GM19035 (cell line): ENCODE results near the gene PAQR6.
A peak's percentile ranks its signal among the peaks of the same experiment; 100 is the strongest.

Experiments
- ATAC-seq: cut with Tn5 transposase; IDR thresholded peaks from one replicate; pipeline ENCODE4 v1.9.1; 2021; ENCODE audit not compliant: unreplicated experiment

The PAQR6 gene, protein sequence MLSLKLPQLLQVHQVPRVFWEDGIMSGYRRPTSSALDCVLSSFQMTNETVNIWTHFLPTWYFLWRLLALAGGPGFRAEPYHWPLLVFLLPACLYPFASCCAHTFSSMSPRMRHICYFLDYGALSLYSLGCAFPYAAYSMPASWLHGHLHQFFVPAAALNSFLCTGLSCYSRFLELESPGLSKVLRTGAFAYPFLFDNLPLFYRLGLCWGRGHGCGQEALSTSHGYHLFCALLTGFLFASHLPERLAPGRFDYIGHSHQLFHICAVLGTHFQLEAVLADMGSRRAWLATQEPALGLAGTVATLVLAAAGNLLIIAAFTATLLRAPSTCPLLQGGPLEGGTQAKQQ

DNA sequence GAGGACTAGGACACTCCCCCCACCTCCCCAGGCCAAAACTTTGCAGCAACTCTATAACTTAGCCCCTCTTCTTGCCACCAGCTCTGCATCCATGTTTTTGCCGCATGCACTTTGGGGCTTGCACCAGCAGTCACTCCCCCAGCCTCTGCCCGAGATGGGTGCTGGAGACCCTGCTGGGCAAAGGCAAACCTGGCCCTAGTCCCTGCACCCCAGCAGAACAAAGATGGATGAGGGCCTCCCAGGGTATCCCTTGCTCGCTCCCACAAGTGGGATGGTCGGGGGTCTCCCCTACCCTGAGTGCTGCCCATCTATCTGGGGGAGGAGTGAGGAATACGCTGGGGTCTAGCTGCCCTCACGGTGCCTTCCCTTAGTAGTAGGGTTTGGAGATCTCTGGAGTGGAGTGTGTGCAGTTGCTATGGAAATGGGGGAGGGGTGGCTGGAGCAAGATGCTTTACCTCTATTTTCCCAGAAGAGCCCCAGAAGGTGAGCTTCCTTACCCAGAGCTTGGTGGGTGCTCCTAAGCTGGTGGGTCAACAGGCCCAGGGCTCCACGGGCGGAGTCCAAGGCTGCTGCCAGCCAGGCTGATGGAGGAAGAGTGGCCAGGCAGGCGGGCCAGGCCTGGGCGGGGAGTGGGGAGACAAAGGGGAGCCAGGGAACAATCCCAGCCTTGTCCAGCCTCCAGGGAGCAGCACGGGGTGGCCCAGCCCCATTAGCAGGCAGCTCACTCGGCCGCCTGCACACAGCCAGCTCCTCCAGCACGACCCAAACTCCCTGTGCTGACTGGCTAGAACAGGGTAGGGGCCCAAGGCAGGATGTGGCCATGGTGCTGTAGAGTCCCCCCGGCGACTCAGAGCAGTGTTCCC lies at the start of gene PAQR6:
PAQR6 (minus strand) TSS at position 597 of the 863 bp plus-strand sequence. CDS start 1,325 bp downstream, outside the sequence.
- no peak for ATAC-seq

DNA sequence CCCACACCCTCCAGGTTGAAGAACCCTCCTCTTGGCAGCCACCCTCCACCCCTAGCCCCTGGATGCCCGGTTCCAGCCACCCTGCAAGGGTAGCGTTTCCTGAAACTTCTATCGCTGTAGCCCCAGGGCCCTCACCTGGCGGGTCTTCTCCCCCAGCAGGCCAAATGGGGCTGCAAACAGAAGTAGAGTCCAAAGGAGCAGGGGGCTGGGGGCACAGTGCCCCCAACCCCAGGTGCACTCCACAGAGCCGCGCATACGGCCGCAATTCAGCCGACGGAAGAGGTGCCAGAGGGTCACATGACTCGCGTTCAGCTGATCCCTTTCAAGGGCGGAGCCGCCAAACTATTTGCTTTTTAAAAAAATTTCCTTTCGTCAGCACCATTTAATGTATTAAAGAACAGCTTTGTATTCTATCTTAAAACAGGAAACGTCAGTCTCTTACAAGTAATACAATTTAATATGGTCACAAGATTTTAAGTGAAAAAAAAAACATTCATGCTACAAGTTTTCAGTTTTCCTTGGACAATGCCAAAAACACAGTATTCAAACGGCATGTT lies 47.6 kb upstream of the PAQR6 start, which contains the start of gene GLMP:
GLMP (minus strand) TSS at position 289 of the 557 bp plus-strand sequence; CDS start at position 255, 34 bp downstream.
- peak; percentile 64 for ATAC-seq

DNA sequence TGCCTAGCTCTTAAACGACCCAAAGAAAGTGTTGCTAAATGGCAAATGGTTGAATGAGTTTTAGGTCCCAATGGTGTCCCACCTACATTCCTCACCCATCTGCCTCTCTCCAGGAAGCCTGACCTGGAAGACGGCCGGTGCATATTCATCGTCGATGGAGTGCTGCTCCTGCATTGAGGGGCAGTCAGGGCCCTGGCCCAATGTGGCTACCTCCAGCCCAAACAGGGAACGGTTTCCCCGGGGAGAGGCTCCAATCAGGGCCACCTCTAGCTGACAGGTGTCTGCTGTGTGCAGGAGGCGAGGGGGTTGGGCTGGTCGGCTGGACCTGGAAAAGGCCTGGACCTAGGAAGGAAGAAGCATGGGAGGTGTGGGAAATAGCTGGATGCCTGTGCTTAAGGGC lies 46.0 kb upstream of the PAQR6 start:
- ATAC-seq = no peak

DNA sequence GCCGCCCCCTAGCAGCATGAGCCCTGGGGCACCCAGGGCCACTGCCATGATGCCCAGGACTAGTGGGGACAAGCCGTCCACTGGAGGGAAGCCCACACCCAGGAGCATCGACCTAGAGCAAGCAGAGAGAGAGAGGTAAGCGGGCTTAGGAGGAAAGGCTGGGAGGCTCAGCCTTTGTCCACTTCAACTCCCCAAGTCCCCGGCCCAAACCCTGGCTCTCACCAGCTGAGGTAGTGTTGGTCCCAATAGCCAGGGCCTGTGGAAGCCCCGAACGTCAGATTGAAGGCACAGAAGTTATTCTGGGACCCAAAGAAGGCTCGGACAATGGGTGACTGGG lies 45.2 kb upstream of the PAQR6 start:
- no peak for ATAC-seq

DNA sequence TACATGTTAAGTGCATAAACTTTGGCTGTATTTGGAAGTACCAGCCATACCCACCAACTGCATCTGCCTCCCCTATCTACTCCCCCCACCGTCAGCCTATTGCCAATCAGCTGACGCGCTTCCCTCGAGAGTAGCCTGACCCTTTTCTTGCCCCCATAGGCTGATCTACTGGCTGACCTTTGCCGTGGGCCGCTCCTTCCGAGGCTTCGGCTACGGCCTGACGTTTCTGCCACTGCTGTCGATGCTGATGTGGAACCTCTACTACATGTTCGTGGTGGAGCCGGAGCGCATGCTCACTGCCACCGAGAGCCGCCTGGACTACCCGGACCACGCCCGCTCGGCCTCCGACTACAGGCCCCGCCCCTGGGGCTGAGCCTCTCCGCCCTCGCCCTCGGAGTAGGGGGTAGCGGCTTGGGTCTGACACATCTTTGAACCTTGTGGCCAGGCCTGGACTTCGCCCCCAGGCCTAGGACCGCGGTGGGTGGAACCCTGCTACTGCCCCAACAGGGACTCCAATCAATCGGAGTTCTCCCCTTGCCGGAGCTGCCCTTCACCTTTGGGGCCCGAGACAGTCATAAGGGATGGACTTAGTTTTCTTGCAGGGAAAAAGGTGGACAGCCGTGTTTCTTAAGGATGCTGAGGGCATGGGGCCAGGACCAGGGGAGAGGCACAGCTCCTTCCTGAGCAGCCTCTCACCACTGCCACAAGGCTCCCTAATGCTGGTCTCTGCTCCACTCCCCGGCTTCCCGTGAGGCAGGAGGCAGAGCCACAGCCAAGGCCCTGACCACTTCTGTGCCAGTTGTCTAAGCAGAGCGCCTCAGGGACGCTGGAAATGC lies 43.6 kb upstream of the PAQR6 start:
- ATAC-seq = no peak

DNA sequence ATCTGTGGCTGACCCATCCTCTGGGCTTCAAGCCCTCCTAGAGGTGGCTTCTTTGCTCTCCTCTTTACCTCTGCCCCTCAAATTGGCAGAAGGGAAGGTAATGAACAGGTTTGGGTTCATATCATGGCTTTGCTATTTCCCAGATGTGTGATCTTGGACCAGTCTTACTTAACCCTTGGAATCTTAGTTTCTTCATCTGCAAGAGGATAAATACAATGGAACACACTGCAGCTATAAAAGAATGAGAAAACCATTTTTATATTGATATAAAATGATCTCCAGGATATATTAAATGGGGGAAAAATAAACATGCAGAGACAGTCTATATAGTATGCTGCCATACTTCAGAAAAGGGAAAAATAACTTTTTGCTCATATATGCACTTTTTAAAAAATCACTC lies 42.0 kb upstream of the PAQR6 start:
- no peak for ATAC-seq

DNA sequence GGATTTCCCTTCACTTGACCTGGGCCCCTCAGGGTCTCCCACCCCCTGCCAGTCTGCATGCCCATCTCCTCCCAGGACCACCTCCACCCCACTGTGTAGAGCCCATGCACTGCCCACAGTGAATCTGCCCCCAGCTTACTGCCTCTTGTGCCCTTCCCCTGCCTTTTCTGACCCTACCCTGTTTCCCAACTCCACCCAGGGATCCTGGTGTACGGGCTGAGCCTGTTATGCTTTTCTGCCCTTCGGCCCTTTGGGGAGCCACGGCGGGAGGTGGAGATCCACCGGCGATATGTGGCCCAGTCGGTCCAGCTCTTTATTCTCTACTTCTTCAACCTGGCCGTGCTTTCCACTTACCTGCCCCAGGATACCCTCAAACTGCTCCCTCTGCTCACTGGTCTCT lies 38.2 kb upstream of the PAQR6 start:
- ATAC-seq = no peak

DNA sequence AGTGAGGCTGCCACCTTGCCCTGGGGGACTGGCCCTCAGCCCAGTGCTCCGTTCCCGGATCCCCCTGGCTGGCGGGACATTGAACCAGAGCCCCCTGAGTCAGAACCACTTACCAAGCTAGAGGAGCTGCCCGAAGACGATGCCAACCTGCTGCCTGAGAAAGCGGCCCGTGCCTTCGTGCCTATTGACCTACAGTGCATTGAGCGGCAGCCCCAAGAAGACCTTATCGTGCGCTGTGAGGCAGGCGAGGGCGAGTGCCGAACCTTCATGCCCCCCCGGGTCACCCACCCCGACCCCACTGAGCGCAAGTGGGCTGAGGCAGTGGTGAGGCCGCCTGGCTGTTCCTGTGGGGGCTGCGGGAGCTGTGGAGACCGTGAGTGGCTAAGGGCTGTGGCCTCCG lies 37.6 kb upstream of the PAQR6 start:
- ATAC-seq = no peak

DNA sequence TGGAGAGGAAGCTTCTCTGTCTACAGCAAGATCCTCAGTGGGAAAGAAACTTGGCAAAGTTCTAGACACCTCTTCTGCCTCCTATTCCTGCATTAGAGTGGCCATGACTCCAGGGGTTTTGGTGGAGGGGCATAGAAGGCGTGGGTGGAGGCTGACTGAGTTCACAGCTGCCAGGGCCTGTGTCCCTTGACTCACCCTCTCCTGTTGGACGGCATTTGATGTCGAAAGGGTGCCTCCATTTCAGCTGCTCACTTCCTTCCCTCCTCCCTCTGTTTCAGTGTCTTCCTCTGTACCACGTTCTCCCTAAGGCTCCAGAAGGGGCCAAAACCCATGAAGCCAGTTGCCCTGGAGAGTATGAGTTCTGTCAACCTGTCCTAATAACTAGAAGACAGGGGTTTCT lies 36.9 kb upstream of the PAQR6 start:
- ATAC-seq = no peak

DNA sequence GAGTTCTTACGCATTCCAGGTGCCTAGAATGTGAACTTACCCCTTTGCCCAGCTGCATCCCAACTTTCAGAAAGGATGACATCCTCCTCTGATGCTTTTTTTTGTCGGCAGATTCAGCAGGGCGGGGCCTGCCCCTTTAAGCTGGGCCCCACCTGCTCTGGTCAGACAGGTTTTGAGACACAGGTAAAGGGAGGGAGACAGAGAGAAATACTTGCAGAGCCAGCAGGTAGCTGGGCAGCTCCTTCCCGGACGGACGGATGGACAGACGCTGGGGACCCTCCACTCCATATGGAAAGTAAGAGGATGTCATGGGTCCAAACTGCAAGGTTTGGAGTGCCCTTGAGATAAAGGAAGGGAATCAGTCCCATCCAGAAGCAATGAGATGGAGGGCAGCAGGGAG lies 36.3 kb upstream of the PAQR6 start, which contains the start of gene TMEM79:
TMEM79 (plus strand) TSS at position 214 of the 400 bp plus-strand sequence. CDS start 902 bp downstream, outside the sequence.
- no peak for ATAC-seq

DNA sequence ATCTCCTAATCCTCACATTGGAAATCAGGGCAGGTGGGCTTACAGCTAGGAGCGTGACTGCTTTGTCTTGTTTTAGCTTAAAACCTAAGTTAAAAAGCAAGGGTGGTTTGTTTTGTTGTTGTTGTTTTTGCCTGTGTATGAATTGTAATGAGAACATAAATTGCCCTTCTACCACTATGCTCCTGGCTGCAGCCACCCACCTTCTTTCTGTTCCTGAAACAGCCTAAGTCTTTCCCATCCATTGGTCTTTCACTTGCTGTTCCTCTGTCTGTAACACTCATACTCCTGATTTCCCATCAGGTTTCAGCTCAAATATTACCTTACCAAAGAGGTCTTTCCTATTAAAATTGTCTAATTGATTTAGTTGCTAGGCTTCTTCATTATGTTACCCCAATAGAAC lies 35.7 kb upstream of the PAQR6 start:
- ATAC-seq = no peak

DNA sequence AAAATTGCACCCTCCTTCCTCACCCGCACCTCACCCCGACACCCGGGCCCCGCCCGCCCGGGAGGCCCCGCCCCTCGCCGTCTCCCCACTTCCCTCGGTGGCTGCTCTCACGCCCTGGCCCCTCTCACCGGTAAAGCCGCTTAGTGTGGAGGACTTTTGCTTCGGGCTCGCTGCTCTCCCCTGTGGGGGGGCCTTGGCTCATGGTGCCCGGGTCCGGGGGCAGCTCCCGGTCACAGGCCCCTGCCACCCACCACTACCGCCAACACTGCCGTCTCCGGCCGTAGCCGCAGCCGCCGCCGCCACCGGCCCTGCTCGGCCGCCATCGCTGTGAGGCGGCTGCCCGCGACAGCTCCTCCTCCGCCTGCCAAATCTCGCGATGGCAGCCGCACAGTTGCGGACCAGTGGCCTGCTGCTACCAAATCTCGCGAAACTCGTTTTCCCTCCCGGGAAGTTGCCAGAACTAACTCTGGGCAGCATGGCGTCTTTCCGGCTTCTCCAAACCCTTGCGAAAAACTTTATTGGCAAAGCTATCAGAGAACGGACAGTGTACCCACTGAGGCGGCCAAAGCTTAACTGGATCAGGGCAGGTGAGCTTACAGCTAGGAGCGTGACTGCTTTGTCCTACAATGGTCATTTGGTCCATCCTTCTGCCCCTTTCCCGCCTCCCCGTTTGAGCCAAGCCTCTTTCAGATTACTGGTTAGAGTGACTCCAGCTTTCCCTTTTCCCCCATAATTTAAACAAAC lies 34.8 kb upstream of the PAQR6 start, which contains the start of gene SMG5:
SMG5 (minus strand) TSS at position 347 of the 744 bp plus-strand sequence; CDS start at position 202, 145 bp downstream.
- ATAC-seq = peak; percentile 73

DNA sequence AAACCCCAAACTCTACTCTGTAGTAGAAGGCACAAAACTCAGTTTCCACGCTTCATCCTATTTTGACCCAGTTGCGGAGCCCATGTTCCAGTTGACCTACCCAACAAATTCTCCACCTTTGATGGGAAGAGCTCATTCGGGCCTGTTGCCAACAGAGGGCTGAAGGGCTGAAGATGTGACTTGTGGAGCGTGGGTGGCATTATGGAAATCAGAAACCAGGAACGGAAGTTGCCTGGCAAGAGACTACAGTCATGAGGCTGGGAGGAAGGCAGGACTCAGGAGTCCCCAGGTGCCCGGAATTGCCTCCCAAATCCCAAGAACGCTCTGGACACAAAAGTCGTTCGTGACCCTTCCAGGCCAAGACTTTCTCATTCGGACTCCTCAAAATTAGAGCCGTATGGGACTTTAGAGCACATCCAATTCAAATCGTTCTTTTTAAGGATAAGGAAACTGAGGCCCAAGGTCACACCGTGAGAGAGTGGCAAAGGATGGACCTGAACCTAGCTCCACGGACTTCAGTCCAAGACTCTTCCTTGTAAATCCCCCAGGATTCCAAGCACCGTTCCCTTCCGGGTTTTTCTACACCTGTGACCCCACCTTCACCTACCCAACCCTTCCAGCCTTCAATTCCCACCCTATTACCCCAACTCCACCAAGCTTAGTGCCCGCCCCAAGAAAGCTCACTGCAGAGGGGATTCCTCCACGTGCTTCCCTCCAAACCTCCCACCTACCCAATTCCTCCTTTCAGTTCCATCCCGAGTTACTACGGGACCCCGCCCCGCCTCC lies 34.0 kb upstream of the PAQR6 start:
- no peak for ATAC-seq

DNA sequence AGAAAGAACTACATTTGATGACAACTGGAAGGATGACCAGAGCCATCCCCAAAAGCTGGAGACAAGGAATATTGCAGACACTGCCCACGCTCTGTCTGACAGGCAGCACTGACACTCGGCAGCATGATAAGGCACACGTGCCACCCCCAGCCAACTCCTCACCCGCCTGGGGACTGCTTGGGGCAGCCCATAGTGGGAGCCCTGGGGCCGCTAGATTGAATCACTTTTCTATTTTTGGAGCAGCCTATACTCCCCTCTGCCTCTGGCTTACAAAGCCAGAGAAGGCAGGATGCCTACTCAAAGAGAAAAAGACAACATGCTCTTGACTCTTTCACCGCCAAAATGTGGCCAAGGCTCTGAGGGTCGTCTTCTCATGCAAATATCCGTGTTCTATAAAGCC lies 33.4 kb upstream of the PAQR6 start:
- ATAC-seq = no peak

DNA sequence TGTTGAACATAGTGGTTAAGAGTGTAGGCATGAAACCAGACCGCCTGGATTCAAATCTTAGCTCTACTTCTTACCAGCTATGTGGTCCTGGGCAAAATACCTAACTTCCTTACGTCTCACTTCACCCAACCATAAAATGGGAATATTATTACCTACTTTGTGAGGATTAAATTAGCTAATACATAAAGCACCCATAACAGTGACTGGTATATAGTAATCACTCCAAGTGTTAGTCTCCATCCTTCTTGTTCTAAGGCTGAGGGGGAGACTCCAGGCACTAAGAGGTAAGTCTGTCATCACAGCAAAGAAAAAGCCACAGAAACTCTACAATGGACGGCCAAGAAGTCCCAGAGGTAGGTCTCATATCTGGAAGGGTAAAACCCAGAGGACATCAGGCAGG lies 32.0 kb upstream of the PAQR6 start:
- ATAC-seq = no peak

DNA sequence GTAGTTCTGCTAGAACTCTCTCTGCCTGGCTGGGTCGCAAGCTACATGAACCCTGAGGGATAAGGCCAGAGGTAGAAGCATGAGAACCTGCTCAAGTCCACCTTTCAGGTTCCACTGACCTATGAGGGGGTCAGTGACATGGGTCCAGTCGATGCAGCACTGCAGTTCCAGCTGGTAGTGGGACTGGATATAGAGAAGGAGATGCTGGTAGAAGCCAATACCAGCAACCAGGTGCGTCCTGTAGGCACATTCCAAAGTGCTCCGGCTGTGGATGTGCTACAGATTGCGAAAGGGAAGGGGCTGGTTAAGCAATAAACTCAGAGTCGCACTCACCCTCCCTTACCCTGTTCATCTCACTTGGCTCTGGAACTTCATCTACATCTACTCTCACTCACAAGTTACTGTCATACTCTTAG lies 29.1 kb upstream of the PAQR6 start:
- ATAC-seq = no peak

DNA sequence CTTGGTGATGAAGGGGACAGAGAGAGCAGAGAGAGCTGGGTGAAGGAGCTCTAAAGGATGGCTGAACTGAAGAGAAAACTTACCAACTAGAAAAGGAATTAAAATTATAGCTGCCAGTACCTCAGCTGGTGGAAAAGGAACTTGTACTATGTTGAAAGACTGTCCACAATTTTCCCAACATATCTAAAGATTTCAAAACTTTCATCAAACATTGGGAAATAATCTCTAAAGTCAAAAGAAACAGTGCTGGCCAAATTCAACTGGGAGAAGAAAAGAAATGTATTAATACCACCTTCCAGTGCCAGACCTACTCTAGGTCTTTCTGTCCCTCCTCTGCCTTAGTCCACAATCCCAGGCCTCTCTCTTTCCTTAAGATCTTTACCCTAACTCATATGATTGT lies 28.7 kb upstream of the PAQR6 start:
- ATAC-seq = no peak

DNA sequence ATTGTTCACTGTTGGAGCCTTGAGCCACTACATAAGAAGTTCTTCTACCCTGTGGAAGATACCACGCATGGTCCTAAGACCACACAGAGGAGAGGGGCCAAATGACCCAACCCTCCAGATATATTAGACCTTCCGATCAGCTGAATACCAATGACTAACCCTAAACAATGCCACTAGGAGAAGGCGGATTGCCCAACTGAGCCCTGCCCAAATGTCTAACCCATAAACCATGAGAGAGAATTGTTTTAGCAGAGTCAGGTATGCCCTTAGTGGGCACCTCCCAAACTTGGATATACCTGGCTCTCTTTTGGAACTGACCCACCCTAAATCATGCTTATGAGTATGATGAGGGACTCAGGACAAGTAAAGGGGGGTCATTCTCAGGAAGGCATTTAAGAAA lies 22.5 kb upstream of the PAQR6 start:
- no peak for ATAC-seq

DNA sequence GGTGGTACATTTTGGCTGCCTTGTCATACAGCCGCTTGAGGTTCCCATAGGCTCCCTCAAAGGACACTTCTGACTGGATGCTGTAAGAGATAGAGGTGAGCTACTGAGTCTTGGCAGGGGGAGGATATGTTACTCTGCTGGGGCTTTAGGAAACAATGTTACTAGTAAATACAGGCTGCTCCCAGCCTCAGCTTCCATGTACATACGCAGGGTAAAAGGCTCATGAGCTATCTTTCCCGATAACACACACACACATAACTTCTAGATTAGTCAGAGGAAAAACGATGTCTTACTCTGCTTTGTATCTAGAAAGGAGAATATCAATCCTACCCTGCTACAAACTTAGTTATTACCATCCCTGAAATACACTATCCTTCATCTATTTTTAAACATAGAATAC lies 20.5 kb upstream of the PAQR6 start:
- no peak for ATAC-seq
